HEK293 (cell line): Measurements from ENCODE around the gene SNX21.
"Not testable (repeated sequence)": the region's sequence is repeated elsewhere in the genome, so short reads cannot be mapped to it uniquely, and the experiment has no call there.

Experiments
- CTCF ChIA-PET: fragments of 350-600 bp; formaldehyde crosslinking; extraction: SDS; loops from one replicate; lab custom pipeline; 2021; ENCODE audit warnings: antibody characterized with exemption; lab: Yijun Ruan, JAX
- POLR2A ChIA-PET: fragments of 300-600 bp; formaldehyde crosslinking; extraction: SDS; loops from one replicate; lab custom pipeline; 2020; ENCODE audit warnings: antibody characterized with exemption, inconsistent platforms; lab: Yijun Ruan, JAX
- H3K27ac ChIP-seq: fragments of 200-500 bp; sonication (Bioruptor generic); 2 replicates; pipeline ENCODE4 v1.5.1; 2014; ENCODE audit warnings: low read depth, low read length, control low read depth, inconsistent platforms; ENCODE audit errors: extremely low read depth
- H3K36me3 ChIP-seq, 2 experiments: fragments of 200-500 bp in 1 of 2; sonication (Bioruptor generic) in 1 of 2; 1 replicate in 1 of 2; 2 replicates in 1 of 2; pipeline ENCODE4 v1.5.1; 2014 to 2017; ENCODE audit warnings: inconsistent platforms in 2 of 2, low read length in 2 of 2; ENCODE audit not compliant: control insufficient read depth in 2 of 2, insufficient read depth in 1 of 2
- H3K4me1 ChIP-seq: fragments of 200-500 bp; sonication (Bioruptor generic); 2 replicates; pipeline ENCODE4 v1.5.1; 2014; ENCODE audit warnings: mild to moderate bottlenecking, low read length, inconsistent platforms; ENCODE audit not compliant: control insufficient read depth, insufficient read depth
- H3K4me3 ChIP-seq: 2 replicates; pipeline ENCODE4 v1.5.1; 2011; ENCODE audit warnings: low read depth, mild to moderate bottlenecking, control low read depth, low read length, moderate library complexity
- H3K9me3 ChIP-seq: fragments of 200-500 bp; sonication (Bioruptor generic); 2 replicates; pipeline ENCODE4 v1.5.1; 2014; ENCODE audit warnings: low read depth, low read length, inconsistent platforms; ENCODE audit not compliant: control insufficient read depth, insufficient read depth
- BCL6B ChIP-seq: fragments of 450-650 bp; formaldehyde crosslinking; IDR thresholded peaks from 2 replicates; pipeline ENCODE4 v1.5.1; 2017; ENCODE audit warnings: missing biosample characterization, missing genetic modification characterization
- HOXA7 ChIP-seq: sonication (generic); formaldehyde crosslinking; IDR thresholded peaks from 2 replicates; pipeline ENCODE4 v1.8.1; 2022; ENCODE audit warnings: missing genetic modification reagents, borderline replicate concordance
- KLF17 ChIP-seq: fragments of 450-650 bp; formaldehyde crosslinking; IDR thresholded peaks from 2 replicates; pipeline ENCODE4 v1.5.1; 2016; ENCODE audit warnings: missing biosample characterization, missing genetic modification characterization
- PBX3 ChIP-seq: sonication (generic); formaldehyde crosslinking; IDR thresholded peaks from 2 replicates; pipeline ENCODE4 v1.8.1; 2022; ENCODE audit warnings: mild to moderate bottlenecking, moderate library complexity, missing genetic modification reagents
- SALL2 ChIP-seq: fragments of 450-650 bp; formaldehyde crosslinking; IDR thresholded peaks from 2 replicates; pipeline ENCODE4 v1.5.0; 2017; ENCODE audit warnings: missing biosample characterization, mild to moderate bottlenecking, missing genetic modification characterization, borderline replicate concordance
- SCRT1 ChIP-seq: fragments of 450-650 bp; formaldehyde crosslinking; IDR thresholded peaks from 2 replicates; pipeline ENCODE4 v1.5.1; 2016; ENCODE audit warnings: missing biosample characterization, missing genetic modification characterization, borderline replicate concordance
- SCRT2 ChIP-seq: fragments of 450-650 bp; formaldehyde crosslinking; IDR thresholded peaks from 2 replicates; pipeline ENCODE4 v1.5.1; 2016; ENCODE audit warnings: missing biosample characterization, missing genetic modification characterization
- ZBTB48 ChIP-seq: fragments of 450-650 bp; formaldehyde crosslinking; IDR thresholded peaks from 2 replicates; pipeline ENCODE4 v1.5.1; 2016; ENCODE audit warnings: missing biosample characterization, missing genetic modification characterization
- ZIC2 ChIP-seq: fragments of 450-650 bp; formaldehyde crosslinking; IDR thresholded peaks from 2 replicates; pipeline ENCODE4 v1.5.1; 2016; ENCODE audit warnings: missing biosample characterization, missing genetic modification characterization
- ZNF10 ChIP-seq: fragments of 450-650 bp; formaldehyde crosslinking; IDR thresholded peaks from 2 replicates; pipeline ENCODE4 v1.5.1; 2017; ENCODE audit warnings: missing biosample characterization, missing genetic modification characterization
- ZNF140 ChIP-seq: fragments of 450-650 bp; formaldehyde crosslinking; IDR thresholded peaks from 2 replicates; pipeline ENCODE4 v1.5.1; 2016; ENCODE audit warnings: missing biosample characterization, missing genetic modification characterization
- ZNF16 ChIP-seq: fragments of 450-650 bp; formaldehyde crosslinking; IDR thresholded peaks from 2 replicates; pipeline ENCODE4 v1.5.1; 2016; ENCODE audit warnings: low read depth, missing biosample characterization, missing genetic modification characterization
- ZNF202 ChIP-seq: fragments of 450-650 bp; formaldehyde crosslinking; IDR thresholded peaks from 2 replicates; pipeline ENCODE4 v1.5.1; 2016; ENCODE audit warnings: missing biosample characterization, missing genetic modification characterization, borderline replicate concordance
- ZNF248 ChIP-seq: fragments of 450-650 bp; formaldehyde crosslinking; IDR thresholded peaks from 2 replicates; pipeline ENCODE4 v1.5.1; 2017; ENCODE audit warnings: missing biosample characterization, missing genetic modification characterization
- ZNF394 ChIP-seq: fragments of 450-650 bp; formaldehyde crosslinking; IDR thresholded peaks from 2 replicates; pipeline ENCODE4 v1.5.1; 2016; ENCODE audit warnings: missing biosample characterization, missing genetic modification characterization, mild to moderate bottlenecking, moderate library complexity, borderline replicate concordance
- ZNF416 ChIP-seq: fragments of 450-650 bp; formaldehyde crosslinking; IDR thresholded peaks from 2 replicates; pipeline ENCODE4 v1.5.1; 2016; ENCODE audit warnings: missing biosample characterization, missing genetic modification characterization
- ZNF560 ChIP-seq: fragments of 450-650 bp; formaldehyde crosslinking; IDR thresholded peaks from 2 replicates; pipeline ENCODE4 v1.5.1; 2017; ENCODE audit warnings: missing biosample characterization, missing genetic modification characterization, borderline replicate concordance
- ZNF670 ChIP-seq: fragments of 450-650 bp; formaldehyde crosslinking; IDR thresholded peaks from 2 replicates; pipeline ENCODE4 v1.5.1; 2016; ENCODE audit warnings: missing biosample characterization, missing genetic modification characterization, low read depth
- ZNF777 ChIP-seq: fragments of 450-650 bp; formaldehyde crosslinking; IDR thresholded peaks from 2 replicates; pipeline ENCODE4 v1.5.1; 2017; ENCODE audit warnings: missing biosample characterization, missing genetic modification characterization, borderline replicate concordance
- ZNF837 ChIP-seq: fragments of 450-650 bp; formaldehyde crosslinking; IDR thresholded peaks from 2 replicates; pipeline ENCODE4 v1.5.1; 2016; ENCODE audit warnings: missing biosample characterization, missing genetic modification characterization
- ZNF843 ChIP-seq: fragments of 450-650 bp; formaldehyde crosslinking; IDR thresholded peaks from 2 replicates; pipeline ENCODE4 v1.5.1; 2016; ENCODE audit warnings: missing biosample characterization, missing genetic modification characterization
- ZSCAN4 ChIP-seq: fragments of 450-650 bp; formaldehyde crosslinking; IDR thresholded peaks from 2 replicates; pipeline ENCODE4 v1.5.1; 2017; ENCODE audit warnings: missing biosample characterization, missing genetic modification characterization

SNX21 gene

GRCh38 chr20:45796337-45797065 is 37.1 kb upstream of the SNX21 start:
- Histone ChIP-seq H3K4me1 (no peaks in the 10 kb centered on the region), H3K27ac (no peak overlapping the region), H3K4me3 (no peak overlapping the region), H3K36me3 (peaks cover 24 to 47% of the 10 kb centered on the region in 2 experiments), H3K9me3 (no peaks in the 10 kb centered on the region)
- CTCF ChIA-PET: interaction anchor here (0.9 to 1.3 kb wide), 4 partner anchors 168 to 218 kb away, joined by 3 to 6 read pairs (median 4); no protein-coding TSS in a partner anchor
- POLR2A ChIA-PET: no interaction called here
- TF ChIP-seq ZNF843 (tag by site-specific recombination) (no peak), ZNF837 (no peak), ZNF248 (tag by site-specific recombination) (no peak), ZNF202 (tag by site-specific recombination) (no peak), ZNF777 (tag by site-specific recombination) (no peak), SALL2 (tag by site-specific recombination) (no peak), PBX3 (CRISPR knock-in tag) (no peak), ZNF16 (tag by site-specific recombination) (no peak), ZIC2 (tag by site-specific recombination) (no peak), ZNF394 (tag by site-specific recombination) (no peak), HOXA7 (CRISPR knock-in tag) (no peak), ZNF10 (tag by site-specific recombination) (no peak), ZBTB48 (no peak), ZNF560 (tag by site-specific recombination) (no peak), KLF17 (tag by site-specific recombination) (no peak), ZNF416 (tag by site-specific recombination) (no peak), ZNF670 (tag by site-specific recombination) (no peak), BCL6B (tag by site-specific recombination) (no peak), ZNF140 (tag by site-specific recombination) (no peak), ZSCAN4 (tag by site-specific recombination) (no peak)
- TF ChIP-seq, all 188 proteins: peak for 0

- H3K27ac ChIP-seq, H3K4me3 ChIP-seq, H3K9me3 ChIP-seq, H3K4me1 ChIP-seq, POLR2A ChIA-PET, CTCF ChIA-PET: not testable (repeated sequence)
- peaks cover 24 to 58% of the 10 kb centered on the region in 2 experiments for H3K36me3 ChIP-seq
- TF ChIP-seq SCRT2 (tag by site-specific recombination) (peak; percentile 89), SCRT1 (peak; percentile 63; the same call in 1 of the 2 replicates)
Observed at GRCh38 chr20:45797510-45797909, 36.1 kb upstream of the SNX21 start.
